Transverse colon (tissue), 4 donors: ENCODE data around the gene TMOD1.

ENCODE experiments used
- POLR2AphosphoS5 ChIP-seq, 3 donors: sonication (generic); formaldehyde crosslinking; IDR thresholded peaks; one replicate each; pipeline ENCODE4 v1.6.1; 2016; ENCODE audit warnings: antibody characterized with exemption in 3 of 3
- TF ChIP-seq, protein P1 (sequence below), 5 experiments: fragments of 200-600 bp in 3 of 5; fragments of 450-650 bp in 2 of 5; sonication (generic) in 3 of 5; IDR thresholded peaks; 1 replicate in 2 of 5; 2 replicates in 3 of 5; pipeline ENCODE4 v1.5.1; 2016 to 2017; ENCODE audit warnings: antibody characterized with exemption in 5 of 5, inconsistent platforms in 3 of 5, mild to moderate bottlenecking in 2 of 5, moderate library complexity in 1 of 5

DNA sequence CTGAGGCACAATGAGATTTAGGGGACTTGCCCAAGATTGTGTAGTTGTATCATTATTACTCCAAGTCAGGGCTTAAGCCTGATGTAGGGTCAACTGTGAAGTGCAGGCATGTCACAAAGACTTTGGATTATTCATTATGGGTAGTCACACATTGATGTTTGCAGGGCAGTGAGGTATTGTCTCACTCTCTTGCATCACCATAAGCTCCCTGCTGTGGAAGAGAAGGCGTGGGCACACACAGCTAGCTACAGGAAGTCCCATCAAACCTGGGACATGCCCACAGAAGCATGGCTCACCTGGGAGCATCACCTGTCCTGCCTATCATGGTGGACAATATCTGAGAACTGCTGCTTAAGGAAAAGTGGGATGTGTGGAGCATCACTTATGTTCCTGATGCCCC is 42.1 kb downstream of the TMOD1 start:
- TF ChIP-seq, protein P1, sequence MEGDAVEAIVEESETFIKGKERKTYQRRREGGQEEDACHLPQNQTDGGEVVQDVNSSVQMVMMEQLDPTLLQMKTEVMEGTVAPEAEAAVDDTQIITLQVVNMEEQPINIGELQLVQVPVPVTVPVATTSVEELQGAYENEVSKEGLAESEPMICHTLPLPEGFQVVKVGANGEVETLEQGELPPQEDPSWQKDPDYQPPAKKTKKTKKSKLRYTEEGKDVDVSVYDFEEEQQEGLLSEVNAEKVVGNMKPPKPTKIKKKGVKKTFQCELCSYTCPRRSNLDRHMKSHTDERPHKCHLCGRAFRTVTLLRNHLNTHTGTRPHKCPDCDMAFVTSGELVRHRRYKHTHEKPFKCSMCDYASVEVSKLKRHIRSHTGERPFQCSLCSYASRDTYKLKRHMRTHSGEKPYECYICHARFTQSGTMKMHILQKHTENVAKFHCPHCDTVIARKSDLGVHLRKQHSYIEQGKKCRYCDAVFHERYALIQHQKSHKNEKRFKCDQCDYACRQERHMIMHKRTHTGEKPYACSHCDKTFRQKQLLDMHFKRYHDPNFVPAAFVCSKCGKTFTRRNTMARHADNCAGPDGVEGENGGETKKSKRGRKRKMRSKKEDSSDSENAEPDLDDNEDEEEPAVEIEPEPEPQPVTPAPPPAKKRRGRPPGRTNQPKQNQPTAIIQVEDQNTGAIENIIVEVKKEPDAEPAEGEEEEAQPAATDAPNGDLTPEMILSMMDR (IDR thresholded peaks at IDR 0.05), result no peak
- no peak for TF ChIP-seq POLR2AphosphoS5 (IDR thresholded peaks at IDR 0.05)
